ENCODE measurements around the gene HSD17B2. TPM values are rescaled to one million over a fixed set of nuclear protein-coding genes. Genes with fewer than 3 reads are reported as not detected.

Gene HSD17B2
- total RNA-seq, 4 donors from 2014 or later, result 0.40 TPM; not detected in 3

DNA sequence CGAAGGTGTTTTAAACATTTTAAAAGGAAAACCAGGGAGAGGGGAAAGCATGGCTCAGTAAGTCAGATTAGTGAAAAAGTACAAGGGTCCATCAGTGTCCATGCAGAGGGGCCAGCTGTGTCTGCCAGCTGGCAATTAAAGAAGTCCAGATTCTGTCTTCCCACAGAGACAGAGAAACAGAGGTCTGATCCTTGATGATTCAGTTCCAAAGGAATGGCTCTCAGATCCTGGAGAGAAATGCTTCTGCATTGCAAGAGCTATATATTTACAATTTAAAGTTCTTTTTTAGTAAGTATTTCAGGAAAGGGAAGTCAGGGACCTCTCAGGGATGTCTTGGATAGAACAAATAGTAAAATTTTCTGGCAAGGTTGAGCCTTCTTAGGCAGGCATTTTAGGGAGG lies 56.2 kb downstream of the HSD17B2 start:
- Histone ChIP-seq H3K4me3 (no peak overlapping the region), H3K27ac (no peak overlapping the region), H3K4me1 (no peaks in the 10 kb centered on the region), H3K36me3 (no peaks in the 10 kb centered on the region), H3K9me3 (no peaks in the 10 kb centered on the region), H3K27me3 (no peaks in the 10 kb centered on the region)
- TF ChIP-seq EP300 (IDR thresholded peaks at IDR 0.05) (no peak), POLR2AphosphoS5 (IDR thresholded peaks at IDR 0.05) (no peak), POLR2A (IDR thresholded peaks at IDR 0.05) (no peak)
- TF ChIP-seq, protein P1, sequence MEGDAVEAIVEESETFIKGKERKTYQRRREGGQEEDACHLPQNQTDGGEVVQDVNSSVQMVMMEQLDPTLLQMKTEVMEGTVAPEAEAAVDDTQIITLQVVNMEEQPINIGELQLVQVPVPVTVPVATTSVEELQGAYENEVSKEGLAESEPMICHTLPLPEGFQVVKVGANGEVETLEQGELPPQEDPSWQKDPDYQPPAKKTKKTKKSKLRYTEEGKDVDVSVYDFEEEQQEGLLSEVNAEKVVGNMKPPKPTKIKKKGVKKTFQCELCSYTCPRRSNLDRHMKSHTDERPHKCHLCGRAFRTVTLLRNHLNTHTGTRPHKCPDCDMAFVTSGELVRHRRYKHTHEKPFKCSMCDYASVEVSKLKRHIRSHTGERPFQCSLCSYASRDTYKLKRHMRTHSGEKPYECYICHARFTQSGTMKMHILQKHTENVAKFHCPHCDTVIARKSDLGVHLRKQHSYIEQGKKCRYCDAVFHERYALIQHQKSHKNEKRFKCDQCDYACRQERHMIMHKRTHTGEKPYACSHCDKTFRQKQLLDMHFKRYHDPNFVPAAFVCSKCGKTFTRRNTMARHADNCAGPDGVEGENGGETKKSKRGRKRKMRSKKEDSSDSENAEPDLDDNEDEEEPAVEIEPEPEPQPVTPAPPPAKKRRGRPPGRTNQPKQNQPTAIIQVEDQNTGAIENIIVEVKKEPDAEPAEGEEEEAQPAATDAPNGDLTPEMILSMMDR (IDR thresholded peaks at IDR 0.05), result no peak
- no peak for ATAC-seq
- whole genome bisulfite sequencing, 2 donors (ENCODE audit: low coverage in 1 of 2), result 78% methylated on average over 1 of the region's 1 CpG; no CpG with 5 or more reads in 1 of the 2 donors

DNA sequence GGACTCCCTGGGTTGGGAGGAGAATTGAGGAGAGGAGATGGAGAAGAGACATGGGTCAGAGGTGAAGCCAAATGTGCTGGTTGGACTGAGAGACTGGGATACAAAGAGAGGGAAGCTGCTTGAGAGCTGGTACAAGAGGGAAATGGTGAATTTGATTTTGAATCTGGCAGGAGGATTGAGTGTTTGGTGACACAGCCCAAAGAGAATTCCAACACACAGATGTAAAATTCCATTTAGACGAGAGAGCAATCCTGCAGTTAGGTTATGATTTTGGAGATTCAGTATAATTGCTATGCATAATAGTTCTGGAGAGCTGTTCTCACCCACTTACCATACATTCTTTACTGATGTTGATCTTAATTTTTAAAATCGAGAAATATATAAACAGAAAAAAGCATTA lies 57.7 kb downstream of the HSD17B2 start:
- Histone ChIP-seq H3K36me3 (no peaks in the 10 kb centered on the region), H3K9me3 (no peaks in the 10 kb centered on the region), H3K27ac (no peak overlapping the region), H3K4me1 (no peaks in the 10 kb centered on the region), H3K27me3 (no peaks in the 10 kb centered on the region), H3K4me3 (no peak overlapping the region)
- ATAC-seq, result no peak
- WGBS, 2 donors (ENCODE audit: low coverage in 1 of 2), result 69 to 71% methylated on average over 2 of the region's 2 CpGs
- TF ChIP-seq EP300 (IDR thresholded peaks at IDR 0.05) (no peak), POLR2AphosphoS5 (IDR thresholded peaks at IDR 0.05) (no peak), POLR2A (IDR thresholded peaks at IDR 0.05) (no peak)
- TF ChIP-seq, protein P1 (IDR thresholded peaks at IDR 0.05), result no peak

DNA sequence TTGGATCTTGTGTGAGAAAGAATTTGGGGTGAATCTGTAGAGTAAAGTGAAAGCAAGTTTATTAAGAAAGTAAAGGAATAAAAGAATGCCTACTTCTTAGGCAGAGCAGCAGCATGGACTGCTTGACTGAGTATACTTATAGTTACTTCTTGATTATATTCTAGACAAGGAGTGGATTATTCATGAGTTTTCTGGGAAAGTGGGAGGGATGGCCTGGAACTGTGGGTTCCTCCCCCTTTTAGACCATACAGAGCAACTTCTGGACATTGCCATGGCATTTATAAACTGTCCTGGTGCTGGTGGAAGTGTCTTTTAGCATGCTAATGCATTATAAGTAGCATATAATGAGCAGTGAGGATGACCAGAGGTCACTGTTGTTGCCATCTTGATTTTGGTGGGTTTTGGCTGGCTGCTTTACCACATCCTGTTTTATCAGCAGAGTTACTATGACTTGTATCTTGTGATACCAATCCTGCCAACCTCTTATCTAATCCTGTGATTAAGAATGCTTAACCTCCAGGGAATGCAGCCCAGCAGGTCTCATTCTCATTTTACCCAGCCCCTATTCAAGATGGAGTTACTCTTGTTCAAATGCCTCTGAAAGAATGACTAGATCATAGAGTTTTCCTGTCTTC lies 58.7 kb downstream of the HSD17B2 start:
- TF ChIP-seq POLR2A (IDR thresholded peaks at IDR 0.05) (no peak), POLR2AphosphoS5 (IDR thresholded peaks at IDR 0.05) (no peak), EP300 (IDR thresholded peaks at IDR 0.05) (no peak)
- TF ChIP-seq, protein P1 (IDR thresholded peaks at IDR 0.05), result no peak

DNA sequence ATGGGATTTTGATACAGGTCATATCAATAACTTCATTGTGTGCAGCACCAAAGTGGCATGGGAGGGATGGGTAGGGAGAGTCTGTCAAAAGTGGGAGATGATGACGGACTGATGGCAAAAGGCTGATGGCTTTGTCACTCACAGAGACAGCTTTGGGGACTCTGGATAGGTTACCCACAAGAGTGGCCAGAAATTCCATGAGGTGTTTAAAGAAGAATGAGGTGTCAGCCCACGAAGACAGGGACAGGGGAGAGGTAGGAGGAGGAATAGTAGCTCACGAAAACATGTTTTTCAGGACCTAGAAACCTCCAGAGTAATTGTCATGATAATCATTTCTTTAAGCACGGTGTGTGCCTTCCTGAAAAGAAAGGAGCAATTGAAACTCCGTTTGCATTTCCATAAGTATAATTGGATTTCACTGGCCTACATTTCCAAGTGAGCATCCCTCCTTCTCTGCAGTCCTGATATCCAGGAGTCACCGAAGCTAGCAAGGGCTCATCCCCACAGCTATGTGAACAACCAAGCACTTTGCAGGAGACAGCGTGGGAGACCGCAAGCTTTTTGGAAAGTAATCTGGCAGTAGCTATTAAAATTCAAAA lies 60.0 kb downstream of the HSD17B2 start:
- Histone ChIP-seq H3K4me3 (no peak overlapping the region), H3K27me3 (no peaks in the 10 kb centered on the region), H3K9me3 (peaks cover 0 to 8% (median 0%) of the 10 kb centered on the region in 3 donors), H3K4me1 (no peaks in the 10 kb centered on the region), H3K27ac (no peak overlapping the region), H3K36me3 (no peaks in the 10 kb centered on the region)
- 29 to 31% methylated on average over 6 to 8 of the region's 8 CpGs for WGBS, 2 donors (ENCODE audit: low coverage in 1 of 2)
- no peak for ATAC-seq
- TF ChIP-seq POLR2A (IDR thresholded peaks at IDR 0.05), result no peak
- TF ChIP-seq POLR2AphosphoS5 (IDR thresholded peaks at IDR 0.05), result no peak

More for the DNA sequence above, 58.7 kb downstream of the HSD17B2 start:
- Histone ChIP-seq H3K27me3 (no peaks in the 10 kb centered on the region), H3K27ac (no peak overlapping the region), H3K4me3 (no peak overlapping the region), H3K4me1 (no peaks in the 10 kb centered on the region), H3K36me3 (no peaks in the 10 kb centered on the region), H3K9me3 (no peaks in the 10 kb centered on the region)
- ATAC-seq, result no peak

DNA sequence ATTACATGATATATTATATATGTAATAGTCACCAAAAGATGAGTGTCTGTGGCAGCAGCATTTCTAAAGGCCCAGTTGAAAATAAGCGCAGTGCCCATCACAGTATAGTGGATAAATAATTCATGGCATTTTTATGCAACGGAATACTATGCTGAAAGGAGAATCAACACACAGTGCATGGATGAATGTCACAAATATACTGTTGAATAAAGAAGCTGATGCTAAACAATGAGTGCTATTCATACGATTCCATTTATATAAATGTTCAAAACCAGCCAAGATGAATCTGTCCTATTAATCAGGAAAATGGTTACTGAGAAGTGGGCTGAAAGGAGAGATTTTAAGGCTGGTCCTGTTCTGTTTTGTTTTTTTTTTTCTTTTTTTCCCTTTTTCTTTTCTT lies 61.6 kb downstream of the HSD17B2 start:
- H3K4me1 ChIP-seq, result no peaks in the 10 kb centered on the region
- ATAC-seq, result no peak
- H3K4me3 ChIP-seq, result no peak overlapping the region
- no peaks in the 10 kb centered on the region for H3K27me3 ChIP-seq
- H3K9me3 ChIP-seq, result peaks cover 0 to 13% (median 0%) of the 10 kb centered on the region in 3 donors
- H3K27ac ChIP-seq, result no peak overlapping the region
- 82 to 87% methylated on average over 3 of the region's 3 CpGs for WGBS, 2 donors (ENCODE audit: low coverage in 1 of 2)
- TF ChIP-seq, protein P1 (IDR thresholded peaks at IDR 0.05), result no peak
- no peak for TF ChIP-seq EP300 (IDR thresholded peaks at IDR 0.05)
- no peak for TF ChIP-seq POLR2AphosphoS5 (IDR thresholded peaks at IDR 0.05)
- TF ChIP-seq POLR2A (IDR thresholded peaks at IDR 0.05), result no peak
- H3K36me3 ChIP-seq, result no peaks in the 10 kb centered on the region
